GM10248 (cell line): ENCODE data around the gene ELFN1.
A peak's percentile ranks its signal among the peaks of the same experiment; 100 is the strongest.

Source experiments
- CTCF ChIA-PET: fragments of 300-600 bp; sonication (Branson Sonifier 250); formaldehyde crosslinking; extraction: SDS; loops from one replicate; lab custom pipeline; 2021; ENCODE audit warnings: antibody characterized with exemption; lab: Yijun Ruan, JAX
- POLR2A ChIA-PET: fragments of 350-650 bp; sonication (Branson Sonifier 250); formaldehyde crosslinking; extraction: SDS; loops from one replicate; lab custom pipeline; 2020; ENCODE audit warnings: antibody characterized with exemption; lab: Yijun Ruan, JAX
- DNase-seq: peaks from one replicate; pipeline ENCODE4 v3.0.0; 2012; ENCODE audit errors: extremely low spot score
- TF ChIP-seq, protein P1 (sequence below): IDR thresholded peaks from 2 replicates; pipeline ENCODE4 v1.5.1; 2012; ENCODE audit warnings: mild to moderate bottlenecking, low read depth; ENCODE audit errors: extremely low read depth, missing control alignments, control extremely low read depth

Gene ELFN1

DNA sequence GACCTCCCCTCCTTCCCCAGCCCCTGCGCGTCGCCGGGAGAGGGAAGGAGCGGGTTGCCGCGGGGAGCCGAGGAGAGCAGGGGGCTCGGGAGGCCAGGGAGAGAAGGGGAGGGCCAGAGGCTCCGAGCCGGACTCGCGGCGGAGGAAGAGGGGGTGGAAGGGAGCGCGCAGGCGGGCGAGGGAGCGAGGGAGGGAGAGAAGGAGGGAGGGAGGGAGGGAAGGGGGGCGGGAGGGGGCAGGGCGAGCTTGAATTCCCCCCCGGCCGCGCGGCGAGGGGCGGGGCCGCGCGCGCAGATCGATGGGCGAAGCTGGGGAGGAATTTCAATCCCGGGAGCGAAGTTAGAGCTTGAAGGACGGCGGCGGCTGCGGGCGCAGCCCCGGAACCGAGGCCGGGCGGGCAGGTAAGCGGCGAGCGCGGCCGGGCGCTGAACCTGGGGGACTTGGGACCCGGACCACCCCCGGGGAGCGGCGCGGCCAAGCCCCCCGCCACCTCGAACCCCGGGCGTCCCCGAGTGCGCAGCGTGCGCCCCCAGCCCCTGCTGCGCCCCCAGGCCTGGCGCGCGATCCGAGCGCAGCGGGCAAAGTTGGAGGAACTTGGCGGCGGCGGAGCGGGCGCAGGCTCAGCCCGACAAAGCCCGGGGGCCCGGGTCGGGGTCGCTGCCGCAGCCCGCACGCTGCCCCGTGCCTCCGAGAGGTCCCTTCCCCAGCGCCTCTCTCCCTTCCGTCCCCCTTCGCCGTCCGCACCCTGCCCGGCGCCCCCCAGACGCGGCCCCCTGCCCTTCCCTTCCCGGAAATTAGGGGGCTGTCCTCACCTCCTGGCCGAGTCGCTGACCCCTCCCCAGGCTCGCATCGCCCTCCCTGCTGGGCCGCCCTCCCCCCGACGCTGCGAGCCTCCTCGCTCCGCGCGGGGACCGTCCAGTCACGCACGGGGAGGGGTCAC is at the start of gene ELFN1:
Gene ELFN1 (plus strand): TSS at position 324 of the 940 bp plus-strand sequence. CDS start 74,320 bp downstream, outside the sequence.
- CTCF ChIA-PET: no interaction called here
- POLR2A ChIA-PET: no interaction called here
- DNase-seq: peak; percentile 26
- TF ChIP-seq, protein P1, sequence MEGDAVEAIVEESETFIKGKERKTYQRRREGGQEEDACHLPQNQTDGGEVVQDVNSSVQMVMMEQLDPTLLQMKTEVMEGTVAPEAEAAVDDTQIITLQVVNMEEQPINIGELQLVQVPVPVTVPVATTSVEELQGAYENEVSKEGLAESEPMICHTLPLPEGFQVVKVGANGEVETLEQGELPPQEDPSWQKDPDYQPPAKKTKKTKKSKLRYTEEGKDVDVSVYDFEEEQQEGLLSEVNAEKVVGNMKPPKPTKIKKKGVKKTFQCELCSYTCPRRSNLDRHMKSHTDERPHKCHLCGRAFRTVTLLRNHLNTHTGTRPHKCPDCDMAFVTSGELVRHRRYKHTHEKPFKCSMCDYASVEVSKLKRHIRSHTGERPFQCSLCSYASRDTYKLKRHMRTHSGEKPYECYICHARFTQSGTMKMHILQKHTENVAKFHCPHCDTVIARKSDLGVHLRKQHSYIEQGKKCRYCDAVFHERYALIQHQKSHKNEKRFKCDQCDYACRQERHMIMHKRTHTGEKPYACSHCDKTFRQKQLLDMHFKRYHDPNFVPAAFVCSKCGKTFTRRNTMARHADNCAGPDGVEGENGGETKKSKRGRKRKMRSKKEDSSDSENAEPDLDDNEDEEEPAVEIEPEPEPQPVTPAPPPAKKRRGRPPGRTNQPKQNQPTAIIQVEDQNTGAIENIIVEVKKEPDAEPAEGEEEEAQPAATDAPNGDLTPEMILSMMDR: no peak

DNA sequence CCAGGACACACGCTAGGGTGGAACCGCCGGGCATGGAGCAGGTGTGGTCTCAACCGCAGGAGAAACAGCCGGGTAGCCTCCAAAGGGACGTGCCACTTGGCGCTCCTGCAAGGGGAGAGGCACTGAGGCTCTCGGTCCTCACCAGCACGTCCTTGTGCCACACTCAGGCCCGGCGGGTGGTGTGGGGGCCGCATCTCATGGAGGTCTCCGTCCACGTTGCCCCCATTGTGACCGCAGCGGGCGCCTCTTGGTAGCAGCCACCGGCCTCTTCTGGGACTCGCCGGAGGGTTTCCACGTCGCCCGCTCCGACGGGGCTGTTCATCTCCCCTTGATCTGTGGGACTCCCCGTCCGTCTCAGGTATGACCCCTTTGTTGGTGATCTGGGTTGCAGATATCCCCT is 49.2 kb upstream of the ELFN1 start:
- TF ChIP-seq, protein P1: no peak
- POLR2A ChIA-PET: no interaction called here
- no peak for DNase-seq
- CTCF ChIA-PET: no interaction called here

DNA sequence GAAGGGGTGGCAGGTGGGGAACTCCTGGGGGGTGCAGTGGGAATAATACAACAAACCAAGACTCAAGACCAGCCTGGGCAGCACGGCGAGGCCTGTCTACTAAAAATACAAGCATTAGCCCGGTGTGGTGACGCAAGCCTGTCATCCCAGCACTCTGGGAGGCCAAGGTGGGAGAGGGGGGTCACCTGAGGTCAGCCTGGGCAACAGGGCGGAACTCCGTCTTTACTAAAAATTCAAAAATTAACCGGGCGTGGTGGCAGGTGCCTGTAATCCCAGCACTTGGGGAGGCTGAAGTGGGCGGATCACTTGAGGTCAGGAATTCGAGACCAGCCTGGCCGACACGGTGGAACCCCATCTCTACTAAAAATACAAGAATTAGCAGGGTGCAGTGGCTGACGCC is 48.4 kb upstream of the ELFN1 start:
- no peak for DNase-seq
- POLR2A ChIA-PET: no interaction called here
- CTCF ChIA-PET: no interaction called here
- TF ChIP-seq, protein P1: no peak

DNA sequence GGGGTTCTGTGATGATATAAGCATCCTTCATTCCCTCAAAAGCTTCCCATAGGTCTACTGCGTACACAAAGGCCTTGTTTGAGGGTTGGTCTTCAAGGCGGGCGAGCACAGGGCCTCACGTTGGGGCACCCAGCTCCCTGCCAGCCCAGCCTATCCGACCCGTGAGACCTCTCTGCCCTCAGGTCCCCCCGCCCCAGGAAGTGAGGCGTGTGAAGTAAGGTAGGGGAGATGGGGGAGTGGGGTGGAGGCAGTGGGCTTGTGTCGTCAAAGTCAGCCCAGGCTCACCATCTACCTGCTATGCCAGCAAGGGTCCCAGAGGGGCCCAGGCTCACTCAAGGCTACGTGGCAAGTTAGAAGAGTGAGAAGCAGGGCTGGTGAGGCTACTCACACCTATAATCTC is 47.6 kb upstream of the ELFN1 start:
- TF ChIP-seq, protein P1: no peak
- ChIA-PET CTCF (no interaction called here), POLR2A (no interaction called here)
- DNase-seq: no peak

DNA sequence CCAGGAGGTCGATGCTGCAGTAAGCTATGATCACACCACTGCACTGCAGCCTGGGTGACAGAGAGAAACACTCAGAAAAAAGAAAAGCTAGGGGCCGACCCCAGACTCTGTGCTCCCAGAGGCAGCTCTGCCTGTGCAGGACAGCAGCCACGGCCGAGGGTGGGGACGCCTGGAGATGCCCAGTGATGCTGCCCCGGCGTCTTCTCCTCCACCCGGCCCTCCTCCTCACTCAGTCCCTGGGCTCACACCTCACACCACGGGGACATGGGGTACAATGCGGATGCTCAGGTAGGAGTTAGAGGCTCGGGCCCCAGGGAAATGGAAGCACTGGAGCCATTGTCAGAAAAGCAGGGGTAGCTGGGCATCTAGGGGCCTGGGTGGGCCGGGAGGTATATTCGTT is 46.3 kb upstream of the ELFN1 start:
- CTCF ChIA-PET: no interaction called here
- DNase-seq: no peak
- POLR2A ChIA-PET: no interaction called here
- TF ChIP-seq, protein P1: no peak

DNA sequence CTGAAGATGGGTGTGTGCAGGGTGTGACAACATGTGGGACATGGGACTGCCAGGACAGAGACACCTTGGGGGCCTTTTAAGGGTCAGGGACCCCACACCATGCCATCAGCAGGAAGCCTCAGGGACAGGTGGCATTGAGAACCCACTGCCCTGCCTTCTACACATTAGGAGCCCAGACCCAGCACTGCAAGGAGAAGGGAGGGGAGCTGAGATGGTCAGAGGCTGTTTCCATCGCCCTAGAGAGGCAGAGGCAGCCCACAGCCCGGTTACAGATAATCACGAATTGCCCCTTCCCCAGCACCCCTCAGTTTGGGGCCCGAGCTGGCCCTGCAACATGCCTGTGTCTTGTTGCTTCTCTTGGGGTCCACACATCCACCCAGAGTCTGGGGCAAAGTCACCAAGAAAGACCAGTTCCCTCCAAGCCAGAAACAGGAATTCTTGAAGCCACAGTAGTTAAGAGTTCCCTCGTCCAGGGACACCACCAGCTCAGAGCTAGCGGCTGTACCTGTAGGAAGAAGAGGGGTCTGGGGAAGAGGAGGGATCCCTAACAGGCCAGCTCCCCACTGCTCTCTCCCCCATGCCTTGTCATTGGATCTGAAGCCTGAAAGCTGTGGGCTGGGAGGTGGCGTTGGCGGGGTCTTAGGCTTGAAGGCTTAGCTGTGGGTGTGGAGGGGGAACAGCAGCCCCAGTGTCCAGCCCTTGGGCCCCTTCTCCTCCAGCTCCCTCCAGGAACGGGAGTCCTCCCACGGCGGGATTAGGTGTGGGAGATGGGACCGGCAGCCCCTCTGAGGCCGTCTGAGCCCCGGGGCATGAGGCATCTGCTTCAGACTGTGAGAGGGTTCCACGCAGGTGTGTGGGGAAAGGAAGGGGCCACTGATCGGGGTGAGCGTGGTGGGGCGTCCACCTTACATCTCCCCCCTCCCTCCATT is 44.8 kb upstream of the ELFN1 start:
- CTCF ChIA-PET: no interaction called here
- no peak for DNase-seq
- POLR2A ChIA-PET: no interaction called here
- TF ChIP-seq, protein P1: no peak
